AG09309 (cell line): Measurements from ENCODE around the gene FBH1.
A peak's percentile ranks its signal among the peaks of the same experiment; 100 is the strongest.

Experiments used
- DNase-seq: peaks from one replicate; pipeline ENCODE4 v3.0.0-alpha.2; 2010; ENCODE audit warnings: low read depth
- H3K4me3 ChIP-seq: 2 replicates; pipeline ENCODE4 v1.5.1; 2011; ENCODE audit warnings: mild to moderate bottlenecking, low read depth, low read length, moderate library complexity; ENCODE audit not compliant: control insufficient read depth
- TF ChIP-seq, protein P1 (sequence below): IDR thresholded peaks from 2 replicates; pipeline ENCODE4 v1.5.1; 2011; ENCODE audit warnings: mild to moderate bottlenecking, low read depth, low read length, inconsistent platforms; ENCODE audit not compliant: insufficient read depth, control insufficient read depth; ENCODE audit errors: missing control alignments

The FBH1 gene

GRCh38 chr10:5975641-5976473 lies 85.8 kb downstream of the FBH1 start:
- TF ChIP-seq, protein P1, sequence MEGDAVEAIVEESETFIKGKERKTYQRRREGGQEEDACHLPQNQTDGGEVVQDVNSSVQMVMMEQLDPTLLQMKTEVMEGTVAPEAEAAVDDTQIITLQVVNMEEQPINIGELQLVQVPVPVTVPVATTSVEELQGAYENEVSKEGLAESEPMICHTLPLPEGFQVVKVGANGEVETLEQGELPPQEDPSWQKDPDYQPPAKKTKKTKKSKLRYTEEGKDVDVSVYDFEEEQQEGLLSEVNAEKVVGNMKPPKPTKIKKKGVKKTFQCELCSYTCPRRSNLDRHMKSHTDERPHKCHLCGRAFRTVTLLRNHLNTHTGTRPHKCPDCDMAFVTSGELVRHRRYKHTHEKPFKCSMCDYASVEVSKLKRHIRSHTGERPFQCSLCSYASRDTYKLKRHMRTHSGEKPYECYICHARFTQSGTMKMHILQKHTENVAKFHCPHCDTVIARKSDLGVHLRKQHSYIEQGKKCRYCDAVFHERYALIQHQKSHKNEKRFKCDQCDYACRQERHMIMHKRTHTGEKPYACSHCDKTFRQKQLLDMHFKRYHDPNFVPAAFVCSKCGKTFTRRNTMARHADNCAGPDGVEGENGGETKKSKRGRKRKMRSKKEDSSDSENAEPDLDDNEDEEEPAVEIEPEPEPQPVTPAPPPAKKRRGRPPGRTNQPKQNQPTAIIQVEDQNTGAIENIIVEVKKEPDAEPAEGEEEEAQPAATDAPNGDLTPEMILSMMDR, result no peak
- H3K4me3 ChIP-seq, result peak overlapping the region; percentile 78

GRCh38 chr10:5976512-5977470 lies 86.7 kb downstream of the FBH1 start:
- H3K4me3 ChIP-seq, result peak overlapping the region; percentile 78
- DNase-seq, result no peak
- TF ChIP-seq, protein P1, result no peak

More at GRCh38 chr10:5975641-5976473, 85.8 kb downstream of the FBH1 start:
- no peak for DNase-seq

GRCh38 chr10:5977471-5978229 lies 87.6 kb downstream of the FBH1 start, which contains the start of gene IL15RA:
TSS of gene IL15RA (minus strand) at chr10:5977543. CDS start at chr10:5977492, 51 bp downstream.
- TF ChIP-seq, protein P1, result no peak
- no peak for DNase-seq

GRCh38 chr10:5978230-5978489 lies 88.1 kb downstream of the FBH1 start:
- peak overlapping the region; percentile 78 for H3K4me3 ChIP-seq
- DNase-seq, result no peak
- TF ChIP-seq, protein P1, result no peak

More at GRCh38 chr10:5977471-5978229, 87.6 kb downstream of the FBH1 start, which contains the start of gene IL15RA:
- peak within 1 kb of the TSS; percentile 78 for H3K4me3 ChIP-seq

- no peak overlapping the region for H3K4me3 ChIP-seq
- TF ChIP-seq, protein P1, result no peak
- no peak for DNase-seq
These were observed 91.5 kb downstream of the FBH1 start for GRCh38 chr10:5981529-5981928.

- H3K4me3 ChIP-seq, result no peak overlapping the region
- no peak for DNase-seq
- TF ChIP-seq, protein P1, result no peak
These were observed 93.7 kb downstream of the FBH1 start for GRCh38 chr10:5983774-5984173.
